ENCODE data around the gene RUFY3. TPM values are rescaled to one million over a fixed set of nuclear protein-coding genes. Genes with fewer than 3 reads are reported as not detected.

RUFY3 gene
- total RNA-seq, 1 experiment from 2014 or later, result 32.9 TPM

DNA sequence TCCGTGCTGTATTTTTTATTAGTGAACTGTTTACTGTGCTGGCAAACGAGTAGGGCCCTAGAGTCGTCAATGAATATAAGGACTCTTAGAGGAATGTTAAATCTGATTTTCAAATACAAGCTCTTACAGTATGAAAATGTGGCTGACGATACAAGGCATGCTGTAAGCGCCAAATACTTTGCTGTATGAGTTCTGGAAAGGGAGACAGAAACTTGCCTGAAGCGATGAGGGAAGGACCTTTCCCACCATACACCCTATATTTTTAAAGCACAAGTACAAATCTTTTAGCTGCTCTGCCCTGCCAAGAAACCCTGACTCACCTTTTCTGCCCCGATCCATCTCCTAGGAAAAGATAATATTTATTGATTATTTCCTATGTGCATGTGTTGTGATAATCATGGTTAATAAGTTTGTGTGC lies 15.7 kb upstream of the RUFY3 start:
- TSS peak; percentile 47 for BruUV-seq (replicated peaks)

More for the DNA sequence above, 15.7 kb upstream of the RUFY3 start:
- Histone ChIP-seq H2AFZ (ENCODE audit: low read depth, low read length, poor library complexity, severe bottlenecking) (no peak overlapping the region), H3K4me1 (ENCODE audit: control insufficient read depth in 1 of 2, insufficient read depth in 2 of 2, low read length in 2 of 2) (peaks cover 19 to 26% of the 10 kb centered on the region in 2 experiments), H3K9ac (ENCODE audit: low read length) (peak overlapping the region; percentile 77), H3K79me2 (ENCODE audit: insufficient read depth, low read length) (peaks cover 34% of the 10 kb centered on the region), H3K4me2 (ENCODE audit: low read length) (peak overlapping the region; percentile 79), H3K9me2 (ENCODE audit: insufficient read depth) (no peaks in the 10 kb centered on the region), H4K20me1 (ENCODE audit: insufficient read depth) (no peaks in the 10 kb centered on the region), H3K27me3 (ENCODE audit: insufficient read depth, low read length) (no peaks in the 10 kb centered on the region), H3K36me3 (ENCODE audit: control insufficient read depth in 1 of 2, insufficient read depth in 2 of 2, low read length in 2 of 2) (no peaks in the 10 kb centered on the region), H3K9me3 (ENCODE audit: control insufficient read depth in 1 of 2, insufficient read depth in 1 of 2, low read depth in 1 of 2, low read length in 2 of 2) (no peaks in the 10 kb centered on the region), H3K4me3 (replicated peaks in 1 of 2; ENCODE audit: low read depth in 1 of 2, low read length in 2 of 2) (peak overlapping the region; percentile 64 to 70), H3K27ac (ENCODE audit: low read depth, low read length) (peak overlapping the region; percentile 95)
- POLR2A ChIA-PET, result interaction anchor here (0.7 to 1.3 kb wide), 2 partner anchors 29 to 287 kb away, joined by 3 read pairs; partner anchors contain the start of gene DCK
- CTCF ChIA-PET, result interaction anchor here (0.7 kb wide), 1 partner anchor 30 kb away, joined by 3 read pairs; no protein-coding TSS in a partner anchor
- no peak for DNase-seq (ENCODE audit: low read depth, low spot score)
- no peak for ATAC-seq
- intact Hi-C loops (cut with micrococcal nuclease), result no loop called here
- RAD21 ChIA-PET (ENCODE audit: low non-redundant PET in 1 of 2, low total read pairs in 2 of 2, uncharacterized antibody in 2 of 2, unreplicated experiment in 2 of 2), result no interaction called here
- TF ChIP-seq FOSL1 (IDR thresholded peaks at IDR 0.05; ENCODE audit: low read depth) (no peak), REST (IDR thresholded peaks at IDR 0.05; ENCODE audit: low read depth) (no peak), SRF (IDR thresholded peaks at IDR 0.05; ENCODE audit: low read depth) (no peak), YY1 (IDR thresholded peaks at IDR 0.05; ENCODE audit: extremely low read depth, insufficient replicate concordance, low read depth, low read length) (no peak), ZBTB33 (IDR thresholded peaks at IDR 0.05; ENCODE audit: extremely low read depth, insufficient replicate concordance, low read length) (no peak), MAX (IDR thresholded peaks at IDR 0.05) (no peak), RAD21 (IDR thresholded peaks at IDR 0.05; ENCODE audit: low read depth) (no peak), ELF1 (IDR thresholded peaks at IDR 0.05; ENCODE audit: borderline replicate concordance, low read depth) (no peak), JUND (IDR thresholded peaks at IDR 0.05) (no peak), POLR2AphosphoS5 (IDR thresholded peaks at IDR 0.05; ENCODE audit: low read depth, low read length) (no peak), EZH2phosphoT487 (IDR thresholded peaks at IDR 0.05; ENCODE audit: borderline replicate concordance) (no peak), TCF7L2 (IDR thresholded peaks at IDR 0.05; ENCODE audit: borderline replicate concordance, extremely low read depth, insufficient read depth, insufficient read length) (no peak), CEBPB (IDR thresholded peaks at IDR 0.05; ENCODE audit: low read depth) (no peak), ZNF274 (IDR thresholded peaks at IDR 0.05; ENCODE audit: low read depth, low read length) (no peak), ZFX (IDR thresholded peaks at IDR 0.05) (no peak), POLR2A (IDR thresholded peaks at IDR 0.05; ENCODE audit: borderline replicate concordance, extremely low read depth, insufficient read depth, insufficient read length) (no peak), EGR1 (IDR thresholded peaks at IDR 0.05; ENCODE audit: low read depth) (no peak), SIN3A (IDR thresholded peaks at IDR 0.05; ENCODE audit: low read depth) (no peak), ATF3 (IDR thresholded peaks at IDR 0.05) (no peak)
- TF ChIP-seq, protein P1, sequence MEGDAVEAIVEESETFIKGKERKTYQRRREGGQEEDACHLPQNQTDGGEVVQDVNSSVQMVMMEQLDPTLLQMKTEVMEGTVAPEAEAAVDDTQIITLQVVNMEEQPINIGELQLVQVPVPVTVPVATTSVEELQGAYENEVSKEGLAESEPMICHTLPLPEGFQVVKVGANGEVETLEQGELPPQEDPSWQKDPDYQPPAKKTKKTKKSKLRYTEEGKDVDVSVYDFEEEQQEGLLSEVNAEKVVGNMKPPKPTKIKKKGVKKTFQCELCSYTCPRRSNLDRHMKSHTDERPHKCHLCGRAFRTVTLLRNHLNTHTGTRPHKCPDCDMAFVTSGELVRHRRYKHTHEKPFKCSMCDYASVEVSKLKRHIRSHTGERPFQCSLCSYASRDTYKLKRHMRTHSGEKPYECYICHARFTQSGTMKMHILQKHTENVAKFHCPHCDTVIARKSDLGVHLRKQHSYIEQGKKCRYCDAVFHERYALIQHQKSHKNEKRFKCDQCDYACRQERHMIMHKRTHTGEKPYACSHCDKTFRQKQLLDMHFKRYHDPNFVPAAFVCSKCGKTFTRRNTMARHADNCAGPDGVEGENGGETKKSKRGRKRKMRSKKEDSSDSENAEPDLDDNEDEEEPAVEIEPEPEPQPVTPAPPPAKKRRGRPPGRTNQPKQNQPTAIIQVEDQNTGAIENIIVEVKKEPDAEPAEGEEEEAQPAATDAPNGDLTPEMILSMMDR (IDR thresholded peaks at IDR 0.05 in 2 of 3, conservative IDR thresholded peaks at IDR 0.05 in 1 of 3; ENCODE audit: borderline replicate concordance in 1 of 3, insufficient read depth in 1 of 3, low read depth in 2 of 3, low read length in 2 of 3), result no peak

Measured in HCT116 (cell line).